Fibroblast of skin of back (primary cell): ENCODE data around the gene CUX1.
"Not testable (repeated sequence)": the region's sequence is repeated elsewhere in the genome, so short reads cannot be mapped to it uniquely, and the experiment has no call there.

Experiments used
- DNase-seq: peaks from one replicate; pipeline ENCODE4 v3.0.0-alpha.2; 2013

CUX1 gene

GRCh38 chr7:102019461-102019860 lies 202.0 kb downstream of the CUX1 start:
- DNase-seq: no peak

- DNase-seq: no peak
Measured at GRCh38 chr7:102021841-102022618, 204.6 kb downstream of the CUX1 start.

GRCh38 chr7:102024005-102024768 lies 206.8 kb downstream of the CUX1 start:
- DNase-seq: no peak

GRCh38 chr7:102024769-102025391 lies 207.5 kb downstream of the CUX1 start:
- no peak for DNase-seq

- not testable (repeated sequence) for DNase-seq
Measured at GRCh38 chr7:102025777-102026176, 208.4 kb downstream of the CUX1 start.

GRCh38 chr7:102028206-102028826 lies 210.9 kb downstream of the CUX1 start:
- DNase-seq: no peak

GRCh38 chr7:102029616-102030015 lies 212.2 kb downstream of the CUX1 start:
- no peak for DNase-seq

- DNase-seq: no peak
Measured at GRCh38 chr7:102030696-102031095, 213.3 kb downstream of the CUX1 start.

- DNase-seq: no peak
Measured at GRCh38 chr7:102036958-102037357, 219.5 kb downstream of the CUX1 start.

GRCh38 chr7:102039706-102040105 lies 222.3 kb downstream of the CUX1 start:
- no peak for DNase-seq

- no peak for DNase-seq
Measured at GRCh38 chr7:102040569-102040968, 223.1 kb downstream of the CUX1 start.

- peak; percentile 67 for DNase-seq
Measured at GRCh38 chr7:102042016-102042656, 224.7 kb downstream of the CUX1 start.

- DNase-seq: not testable (repeated sequence)
Measured at GRCh38 chr7:102042796-102043195, 225.4 kb downstream of the CUX1 start.

- no peak for DNase-seq
Measured at GRCh38 chr7:102044641-102044983, 227.2 kb downstream of the CUX1 start.

- DNase-seq: peak; percentile 84
Measured at GRCh38 chr7:102044984-102045673, 227.7 kb downstream of the CUX1 start.

GRCh38 chr7:102045681-102046372 lies 228.4 kb downstream of the CUX1 start:
- DNase-seq: no peak

- DNase-seq: peak; percentile 33
Measured at GRCh38 chr7:102046373-102047117, 229.1 kb downstream of the CUX1 start.

GRCh38 chr7:102047167-102047566 lies 229.7 kb downstream of the CUX1 start:
- no peak for DNase-seq

GRCh38 chr7:102049765-102050164 lies 232.3 kb downstream of the CUX1 start:
- no peak for DNase-seq

- DNase-seq: no peak
Measured at GRCh38 chr7:102050864-102051460, 233.5 kb downstream of the CUX1 start.
